Retina (tissue), 1 donor: Measurements from ENCODE around the gene ODC1.
"Not testable (repeated sequence)": the region's sequence is repeated elsewhere in the genome, so short reads cannot be mapped to it uniquely, and the experiment has no call there.

Experiments used
- DNase-seq: peaks from one replicate; pipeline ENCODE4 v3.0.0-alpha.2; 2016

Gene ODC1

DNA sequence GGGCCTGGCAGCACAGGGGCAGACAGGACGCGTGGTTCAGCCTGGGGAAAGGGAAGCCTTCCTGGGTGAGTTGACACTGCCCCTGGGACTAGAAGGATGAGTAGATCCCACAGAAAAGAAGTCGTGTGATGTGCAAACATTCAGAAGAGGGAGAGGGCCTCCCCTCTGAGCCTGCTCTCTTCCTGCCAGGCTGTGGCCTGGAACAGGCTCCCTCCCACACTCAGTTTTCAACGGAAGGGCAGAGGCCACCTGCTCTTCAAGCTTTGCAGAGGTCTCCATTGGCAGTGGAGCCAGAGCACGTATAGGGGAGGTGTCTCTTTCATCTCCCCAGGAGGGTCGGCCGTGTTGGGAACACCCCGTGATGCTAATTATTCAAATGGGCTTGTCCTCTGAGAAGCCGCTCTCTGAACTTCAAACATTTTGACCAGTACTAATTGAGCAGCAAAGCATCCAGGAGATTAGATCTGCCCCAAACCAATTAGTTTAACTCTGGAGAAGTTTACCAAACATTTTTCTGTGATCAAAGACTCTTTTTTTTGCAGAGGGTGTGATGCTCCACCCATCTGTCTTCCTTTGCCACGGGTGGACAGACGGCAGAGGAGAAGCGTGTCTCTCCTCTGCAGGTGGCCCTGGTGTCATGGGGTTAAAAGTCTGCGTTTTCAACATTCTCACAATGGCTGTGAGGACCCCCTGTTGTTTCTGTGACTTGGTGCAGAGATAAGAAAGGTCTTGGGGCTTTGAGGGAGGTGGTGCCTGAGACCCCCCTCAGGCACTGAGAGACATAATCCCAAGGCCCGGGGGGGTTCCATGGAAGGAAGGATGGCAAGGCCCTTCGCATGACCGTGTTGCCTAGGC, 29.5 kb upstream of the ODC1 start:
- DNase-seq = no peak

DNA sequence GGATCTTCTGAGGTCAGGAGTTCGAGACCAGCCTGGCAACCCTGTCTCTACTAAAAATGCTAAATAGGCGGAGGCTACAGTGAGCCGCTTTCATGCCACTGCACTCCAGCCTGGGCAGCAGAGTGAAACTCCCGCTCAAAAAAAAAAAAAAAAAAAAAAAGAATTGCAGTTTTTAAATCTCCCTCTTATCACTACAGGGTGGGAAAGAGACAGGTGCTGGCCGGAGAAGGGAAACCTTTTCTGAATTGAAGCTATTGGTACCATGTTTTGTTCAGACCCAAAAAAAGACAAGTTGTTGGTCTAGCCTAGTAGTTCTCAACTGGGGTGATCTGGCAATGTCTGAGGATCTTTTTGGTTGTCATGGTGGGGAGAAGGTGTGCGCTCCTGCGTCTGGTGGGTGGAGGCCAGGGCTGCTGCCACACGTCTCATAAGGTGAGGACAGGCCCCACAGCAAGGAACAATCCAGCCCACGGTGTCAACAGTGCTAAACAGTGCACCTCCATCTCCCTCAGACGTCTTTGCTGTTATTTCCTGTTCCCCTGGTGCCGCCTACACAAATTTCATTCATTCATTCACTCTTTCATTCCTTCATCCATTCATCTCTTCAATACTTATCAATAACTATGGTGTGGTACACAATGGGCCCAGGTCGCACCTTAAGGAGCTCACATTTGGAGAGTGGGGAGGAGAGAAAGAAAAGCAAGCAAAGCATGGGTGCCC, 28.8 kb upstream of the ODC1 start:
- DNase-seq = no peak

DNA sequence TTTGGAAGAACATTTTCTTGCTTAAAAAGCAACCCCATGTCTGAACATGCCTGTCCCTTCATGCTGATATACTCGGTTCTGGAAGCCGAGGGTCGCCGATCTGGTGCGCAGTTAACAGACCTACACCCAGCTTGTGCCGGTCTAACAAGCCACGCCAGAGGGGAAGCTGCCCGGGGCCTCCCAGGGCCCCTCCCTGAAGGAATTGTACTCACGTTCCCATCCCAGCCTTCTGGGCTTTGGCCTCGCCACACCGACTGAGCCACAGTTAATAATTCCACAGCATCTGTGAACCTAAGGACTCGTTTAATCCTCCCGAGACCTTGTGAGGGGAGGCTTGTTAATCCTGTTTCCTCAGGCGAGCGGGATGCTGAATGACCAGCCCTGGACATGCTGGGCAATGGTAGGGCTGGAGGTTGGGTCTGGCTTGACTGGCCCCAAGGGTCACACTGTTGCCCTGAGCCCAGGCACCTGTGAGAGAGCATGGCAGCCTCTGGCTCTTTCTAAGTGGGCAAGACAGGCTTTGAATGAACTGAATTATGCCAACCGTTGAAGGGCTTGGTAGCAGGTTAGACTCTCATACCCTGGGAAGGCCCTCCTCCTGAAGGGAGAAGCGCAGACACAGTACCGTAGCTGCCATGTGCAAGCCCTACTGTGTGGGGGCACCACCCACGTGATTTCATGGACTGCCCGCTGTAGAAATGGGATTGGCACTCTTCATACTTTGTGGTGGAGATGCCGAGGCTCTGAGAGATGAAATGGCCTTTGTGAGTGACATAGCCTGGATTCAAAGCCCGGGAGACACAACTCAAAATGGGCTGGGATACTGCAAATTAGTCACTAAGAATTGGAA, 27.9 kb upstream of the ODC1 start:
- DNase-seq = peak; percentile 33

- no peak for DNase-seq
These were observed 27.1 kb upstream of the ODC1 start for GRCh38 chr2:10475221-10475722.

DNA sequence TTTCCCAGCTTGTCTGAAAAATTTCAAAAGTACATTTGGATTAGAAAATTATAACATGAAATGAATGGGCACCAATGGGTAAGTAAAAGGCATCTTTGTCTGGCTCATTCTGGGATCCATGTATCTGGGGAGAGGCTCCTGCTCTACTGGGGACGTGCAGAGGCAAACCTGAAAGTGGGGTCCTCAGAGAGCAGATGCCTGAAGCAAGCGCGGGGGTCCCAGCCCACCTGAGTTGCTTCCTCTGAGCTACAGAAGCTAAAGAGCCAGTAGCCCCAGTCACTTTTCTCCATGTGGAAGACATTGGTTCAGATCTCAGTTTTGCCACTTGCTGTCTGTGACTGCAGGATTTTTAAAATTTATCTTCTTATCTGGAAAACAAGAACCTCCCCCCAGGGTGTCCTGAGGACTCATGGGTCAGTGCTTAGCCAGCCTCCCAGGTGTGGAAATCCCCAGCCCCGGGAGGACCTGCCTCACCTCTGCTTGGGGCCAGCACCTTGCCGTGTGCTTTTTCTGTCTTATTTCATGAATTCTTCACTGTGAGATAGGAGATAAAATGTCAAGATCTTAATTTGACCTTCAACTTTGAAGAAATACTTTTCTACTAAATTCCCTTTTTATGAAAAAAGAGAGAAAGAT, 25.1 kb upstream of the ODC1 start:
- no peak for DNase-seq

- DNase-seq = no peak
These were observed 23.8 kb upstream of the ODC1 start for GRCh38 chr2:10471955-10472354.

GRCh38 chr2:10471046-10471571, 23.0 kb upstream of the ODC1 start:
- DNase-seq = no peak

DNA sequence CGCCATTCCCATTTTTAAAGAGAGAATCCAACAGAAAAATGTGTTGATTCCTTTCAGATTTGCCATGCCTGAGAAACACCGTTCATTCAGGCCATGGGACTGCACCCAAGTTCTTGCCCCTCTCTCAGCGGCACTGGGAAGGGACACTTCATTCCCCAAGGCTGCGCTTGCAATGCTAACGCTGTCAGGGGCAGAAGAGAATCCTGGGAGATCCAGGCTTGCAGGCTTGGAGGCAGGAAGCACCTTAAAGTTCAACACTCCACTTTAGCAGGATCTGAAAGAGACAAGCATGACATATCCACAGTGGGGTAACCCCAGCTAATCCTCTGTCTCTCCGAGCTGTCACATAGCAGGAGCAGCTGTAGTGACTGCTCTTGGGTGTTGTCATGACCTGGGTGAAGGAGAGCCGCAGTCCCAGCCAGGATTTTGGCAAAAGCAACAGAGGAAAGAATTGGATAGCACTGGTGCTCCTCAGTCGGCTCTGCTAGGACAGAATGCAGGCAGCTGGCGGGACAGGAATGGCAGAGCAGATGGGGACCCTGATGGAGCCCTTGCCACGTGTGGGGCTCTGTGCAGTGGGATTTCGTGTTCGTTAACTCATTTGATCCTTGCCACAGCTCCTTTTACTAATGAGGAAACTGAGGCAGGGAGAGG, 22.0 kb upstream of the ODC1 start:
- DNase-seq = no peak

DNA sequence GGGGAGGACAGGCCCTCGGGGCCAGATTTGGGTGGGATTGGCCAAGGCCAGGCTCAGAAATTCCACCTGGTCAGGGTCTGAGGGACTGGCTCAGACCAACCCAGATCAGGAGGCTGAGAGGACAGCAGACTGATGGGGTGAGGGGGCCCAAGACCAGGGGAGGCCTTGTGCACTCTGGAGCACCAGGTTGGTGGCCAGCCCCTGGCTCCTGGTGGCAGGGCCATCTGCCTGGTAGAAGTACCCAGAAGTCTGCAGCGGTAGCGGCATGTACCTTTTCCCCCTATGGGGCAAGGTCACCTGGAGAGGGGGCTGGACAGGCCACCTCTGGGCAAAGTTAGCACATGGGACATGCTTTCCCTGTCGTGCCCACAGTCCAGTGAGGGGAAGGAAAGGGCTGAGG, 21.2 kb upstream of the ODC1 start:
- DNase-seq = no peak

GRCh38 chr2:10467401-10467800, 19.3 kb upstream of the ODC1 start:
- no peak for DNase-seq

GRCh38 chr2:10466801-10467200, 18.7 kb upstream of the ODC1 start:
- no peak for DNase-seq

GRCh38 chr2:10465910-10466309, 17.8 kb upstream of the ODC1 start:
- DNase-seq = no peak

GRCh38 chr2:10462178-10463083, 14.3 kb upstream of the ODC1 start:
- no peak for DNase-seq

DNA sequence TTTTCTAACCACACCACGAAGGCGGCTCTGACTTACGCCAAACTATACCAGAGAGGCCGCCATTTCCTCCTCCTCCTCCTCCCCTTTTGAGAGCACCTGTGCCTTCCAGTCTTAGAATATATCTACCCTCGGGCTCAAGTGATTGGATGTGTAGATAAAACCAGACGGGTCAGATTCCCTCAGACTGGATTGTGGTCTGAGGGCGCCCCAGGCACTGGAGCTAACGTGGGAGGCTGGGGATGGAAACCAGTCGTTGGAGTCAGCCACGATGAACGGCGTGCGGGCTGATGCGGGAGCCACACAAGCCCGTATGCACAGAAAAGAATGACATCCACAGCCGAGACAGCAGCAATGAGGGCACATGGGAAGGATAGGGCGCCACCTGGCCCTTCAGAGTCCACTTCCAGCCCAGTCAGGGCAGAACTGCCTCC, 12.3 kb upstream of the ODC1 start:
- no peak for DNase-seq

- no peak for DNase-seq
These were observed 9.9 kb upstream of the ODC1 start for GRCh38 chr2:10457846-10458598.

DNA sequence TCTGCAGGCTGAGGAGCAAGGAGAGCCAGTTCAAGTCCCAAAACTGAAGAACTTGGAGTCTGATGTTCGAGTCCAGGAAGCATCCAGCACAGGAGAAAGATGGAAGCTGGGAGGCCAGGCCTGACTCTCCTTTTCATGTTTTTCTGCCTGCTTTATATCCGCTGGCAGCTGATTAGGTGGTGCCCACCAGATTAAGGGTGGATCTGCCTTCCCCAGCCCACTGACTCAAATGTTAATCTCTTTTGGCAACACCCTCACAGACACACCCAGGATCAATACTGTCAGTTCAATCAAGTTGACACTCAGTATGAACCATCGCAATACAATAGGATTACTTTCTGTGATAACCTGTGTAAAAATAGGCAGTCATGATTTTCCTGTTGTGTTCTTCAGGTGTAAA, 9.1 kb upstream of the ODC1 start:
- DNase-seq = not testable (repeated sequence)

GRCh38 chr2:10454505-10454904, 6.4 kb upstream of the ODC1 start:
- DNase-seq = no peak

GRCh38 chr2:10453905-10454298, 5.8 kb upstream of the ODC1 start:
- no peak for DNase-seq

DNA sequence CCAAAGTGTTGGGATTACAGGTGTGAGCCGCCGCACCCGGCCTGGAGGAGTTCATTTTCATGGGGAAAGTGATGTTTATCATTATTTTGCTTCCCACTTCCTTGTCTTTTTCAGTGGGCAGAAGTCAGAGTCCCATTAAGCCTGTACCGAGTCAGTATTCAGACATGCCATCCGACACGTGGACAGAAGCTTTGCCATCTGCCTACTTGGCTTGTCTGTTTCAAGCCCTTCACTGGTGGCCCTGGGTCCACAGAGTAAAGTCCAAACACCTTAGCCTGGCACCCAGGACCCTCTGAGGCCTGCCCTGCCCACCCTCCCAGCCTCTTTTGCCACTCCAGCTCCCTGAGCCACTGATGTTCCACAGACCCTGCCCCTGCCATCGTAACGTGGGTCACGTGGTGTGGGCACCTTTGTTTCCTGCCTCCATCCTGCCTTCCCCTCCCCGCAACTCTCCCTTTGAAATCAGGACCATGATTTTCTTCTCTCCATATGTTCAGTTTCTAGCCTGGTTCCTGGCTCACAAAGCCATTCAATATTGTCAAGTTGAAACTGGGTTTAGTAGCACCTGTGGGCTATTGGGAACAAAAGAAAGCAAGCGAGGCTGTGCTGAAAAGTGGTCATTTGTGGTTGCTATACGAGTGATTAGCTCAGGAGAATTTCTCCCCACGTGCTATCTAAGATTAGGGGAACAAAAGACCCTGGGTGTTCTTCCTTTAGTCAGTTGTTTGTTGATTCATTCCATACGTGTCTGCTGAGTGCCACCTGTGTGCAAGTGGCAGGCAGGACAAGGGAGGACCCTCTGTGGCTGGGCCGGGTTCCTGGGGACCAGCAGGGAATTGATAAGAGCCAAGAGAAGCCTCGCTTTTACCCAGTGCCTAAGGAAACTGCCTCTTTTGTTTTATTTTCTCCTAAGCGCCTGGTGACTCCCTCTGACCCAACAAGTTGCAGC, 5.1 kb upstream of the ODC1 start:
- no peak for DNase-seq
